ENCODE measurements around the gene SUCO.

DNA sequence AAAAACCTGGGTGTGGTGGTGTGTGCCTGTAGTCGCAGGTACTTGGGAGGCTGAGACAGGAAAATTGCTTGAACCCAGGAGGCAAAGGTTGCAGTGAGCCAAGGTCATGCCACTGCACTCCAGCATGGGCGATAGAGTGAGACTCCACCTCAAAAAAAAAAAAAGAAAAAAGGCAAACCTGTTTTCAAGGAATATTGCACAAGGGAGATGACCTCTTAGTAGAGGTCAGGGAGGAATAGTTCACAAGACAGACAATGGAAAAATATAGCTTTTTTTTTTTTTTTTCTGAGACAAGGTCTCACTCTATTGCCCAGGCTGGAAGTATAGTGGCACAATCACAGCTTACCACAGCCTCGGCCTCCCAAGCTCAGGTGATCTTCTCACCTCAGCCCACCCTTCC is 22.5 kb upstream of the SUCO start:
- TF ChIP-seq, protein P1, sequence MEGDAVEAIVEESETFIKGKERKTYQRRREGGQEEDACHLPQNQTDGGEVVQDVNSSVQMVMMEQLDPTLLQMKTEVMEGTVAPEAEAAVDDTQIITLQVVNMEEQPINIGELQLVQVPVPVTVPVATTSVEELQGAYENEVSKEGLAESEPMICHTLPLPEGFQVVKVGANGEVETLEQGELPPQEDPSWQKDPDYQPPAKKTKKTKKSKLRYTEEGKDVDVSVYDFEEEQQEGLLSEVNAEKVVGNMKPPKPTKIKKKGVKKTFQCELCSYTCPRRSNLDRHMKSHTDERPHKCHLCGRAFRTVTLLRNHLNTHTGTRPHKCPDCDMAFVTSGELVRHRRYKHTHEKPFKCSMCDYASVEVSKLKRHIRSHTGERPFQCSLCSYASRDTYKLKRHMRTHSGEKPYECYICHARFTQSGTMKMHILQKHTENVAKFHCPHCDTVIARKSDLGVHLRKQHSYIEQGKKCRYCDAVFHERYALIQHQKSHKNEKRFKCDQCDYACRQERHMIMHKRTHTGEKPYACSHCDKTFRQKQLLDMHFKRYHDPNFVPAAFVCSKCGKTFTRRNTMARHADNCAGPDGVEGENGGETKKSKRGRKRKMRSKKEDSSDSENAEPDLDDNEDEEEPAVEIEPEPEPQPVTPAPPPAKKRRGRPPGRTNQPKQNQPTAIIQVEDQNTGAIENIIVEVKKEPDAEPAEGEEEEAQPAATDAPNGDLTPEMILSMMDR (IDR thresholded peaks at IDR 0.05) = no peak
- TF ChIP-seq POLR2A (IDR thresholded peaks at IDR 0.05) = no peak

Data from lower leg skin (tissue), 3 donors.